LNCAP (cell line): Measurements from ENCODE around the gene TNP1.

Experiments used
- TF ChIP-seq, protein P1 (sequence below): fragments of 450-650 bp; IDR thresholded peaks from 2 replicates; pipeline ENCODE4 v1.5.1; 2017; ENCODE audit warnings: mild to moderate bottlenecking

TNP1 gene

DNA sequence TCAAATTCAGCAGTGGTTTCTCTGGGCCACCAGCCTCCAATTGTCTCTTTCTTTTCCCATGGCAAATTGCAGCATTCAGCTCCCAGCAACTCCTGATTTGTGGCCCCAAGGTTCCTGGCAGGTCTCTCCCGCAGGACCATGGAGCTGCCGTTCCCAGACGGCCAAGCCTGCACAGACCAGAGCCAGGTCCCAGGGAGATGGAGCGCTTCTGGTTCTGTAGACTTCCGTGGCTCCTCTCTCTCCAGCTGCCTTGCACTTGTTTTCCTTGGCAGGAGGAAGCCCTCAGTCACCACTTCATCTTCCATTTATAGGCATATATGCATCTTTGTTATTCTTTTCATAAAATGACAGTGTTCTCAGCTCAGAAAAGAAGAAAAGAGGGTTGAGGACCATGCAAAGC lies 21.7 kb downstream of the TNP1 start:
- TF ChIP-seq, protein P1, sequence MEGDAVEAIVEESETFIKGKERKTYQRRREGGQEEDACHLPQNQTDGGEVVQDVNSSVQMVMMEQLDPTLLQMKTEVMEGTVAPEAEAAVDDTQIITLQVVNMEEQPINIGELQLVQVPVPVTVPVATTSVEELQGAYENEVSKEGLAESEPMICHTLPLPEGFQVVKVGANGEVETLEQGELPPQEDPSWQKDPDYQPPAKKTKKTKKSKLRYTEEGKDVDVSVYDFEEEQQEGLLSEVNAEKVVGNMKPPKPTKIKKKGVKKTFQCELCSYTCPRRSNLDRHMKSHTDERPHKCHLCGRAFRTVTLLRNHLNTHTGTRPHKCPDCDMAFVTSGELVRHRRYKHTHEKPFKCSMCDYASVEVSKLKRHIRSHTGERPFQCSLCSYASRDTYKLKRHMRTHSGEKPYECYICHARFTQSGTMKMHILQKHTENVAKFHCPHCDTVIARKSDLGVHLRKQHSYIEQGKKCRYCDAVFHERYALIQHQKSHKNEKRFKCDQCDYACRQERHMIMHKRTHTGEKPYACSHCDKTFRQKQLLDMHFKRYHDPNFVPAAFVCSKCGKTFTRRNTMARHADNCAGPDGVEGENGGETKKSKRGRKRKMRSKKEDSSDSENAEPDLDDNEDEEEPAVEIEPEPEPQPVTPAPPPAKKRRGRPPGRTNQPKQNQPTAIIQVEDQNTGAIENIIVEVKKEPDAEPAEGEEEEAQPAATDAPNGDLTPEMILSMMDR = no peak

- TF ChIP-seq, protein P1 = no peak
Observed at GRCh38 chr2:216837740-216838139, 22.1 kb downstream of the TNP1 start.

DNA sequence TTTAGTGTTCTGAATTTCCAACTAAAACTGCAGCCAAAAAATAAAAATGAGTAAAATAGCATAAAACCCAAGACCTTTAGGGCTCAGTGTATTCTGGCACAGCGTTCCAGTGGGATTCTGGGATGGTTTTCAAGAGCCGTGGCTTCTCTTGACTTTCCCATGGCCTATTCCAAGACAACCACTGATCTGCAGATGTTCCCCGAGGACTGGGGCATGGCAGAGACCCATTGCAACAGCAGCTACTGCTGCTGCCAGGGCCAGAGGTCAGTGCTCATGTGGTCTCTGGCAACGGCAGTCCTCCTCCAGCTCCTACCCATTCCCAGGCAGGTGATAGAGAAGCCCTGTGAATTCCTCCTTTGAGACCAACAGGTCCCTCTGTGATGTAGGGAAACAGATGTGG lies 26.8 kb downstream of the TNP1 start:
- TF ChIP-seq, protein P1 = no peak

- TF ChIP-seq, protein P1 = no peak
Observed at GRCh38 chr2:216830346-216830745, 29.5 kb downstream of the TNP1 start.

GRCh38 chr2:216829533-216829932 lies 30.3 kb downstream of the TNP1 start:
- TF ChIP-seq, protein P1 = no peak

DNA sequence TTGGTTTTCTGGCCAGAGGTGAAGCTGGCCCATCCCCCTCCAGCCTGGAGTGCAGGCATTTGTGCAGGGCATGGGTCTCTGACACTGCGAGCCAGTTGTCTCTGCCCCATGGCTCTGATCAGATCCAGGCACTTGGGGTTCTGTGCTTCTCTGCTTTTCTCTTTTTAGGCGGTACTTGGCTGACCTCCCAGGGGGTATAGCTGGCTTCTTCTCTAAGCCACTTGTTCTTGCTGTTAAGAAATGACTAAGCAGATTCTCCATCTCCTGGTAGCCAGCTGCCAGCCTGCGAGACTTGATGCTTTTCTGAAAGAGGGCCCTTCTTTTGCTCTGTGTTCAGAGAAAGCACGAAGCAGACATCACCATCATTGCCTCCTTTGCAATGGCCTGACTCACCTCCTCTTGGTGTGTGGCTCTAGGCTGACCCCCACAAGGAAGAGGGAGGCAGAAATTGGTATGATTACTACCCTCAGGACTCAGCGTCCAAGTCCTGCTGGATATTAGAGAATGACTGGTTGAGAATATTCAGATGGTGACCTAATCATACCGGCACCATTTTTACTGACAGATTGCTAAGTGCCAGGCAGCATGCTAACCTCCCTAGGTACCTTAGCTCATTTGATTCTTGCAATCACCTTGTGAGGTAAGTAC lies 32.7 kb downstream of the TNP1 start:
- TF ChIP-seq, protein P1 = no peak

DNA sequence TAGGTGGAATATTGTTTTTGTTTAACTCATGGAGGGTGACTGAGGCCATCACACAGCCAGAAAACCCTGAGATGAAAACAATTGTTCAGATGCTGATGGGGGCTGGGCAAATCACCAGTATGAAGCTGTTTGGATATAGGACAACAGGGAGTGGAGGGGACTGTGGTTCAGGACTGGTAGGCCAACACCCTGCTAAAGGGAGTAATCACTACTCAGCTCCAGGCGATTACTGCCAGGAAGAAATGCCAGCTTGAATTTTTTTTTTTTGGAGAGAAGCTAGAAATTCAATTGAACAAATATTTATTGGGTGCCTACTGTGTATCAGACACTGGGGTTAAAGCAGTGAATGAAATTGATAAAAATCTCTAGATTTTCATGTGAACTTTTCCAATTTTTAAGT lies 37.4 kb downstream of the TNP1 start:
- TF ChIP-seq, protein P1 = no peak

- TF ChIP-seq, protein P1 = no peak
Observed at GRCh38 chr2:216820709-216821108, 39.2 kb downstream of the TNP1 start.
